PC-3 (cell line): ENCODE data around the gene ELF2.

Experiments used
- CTCF ChIP-seq: fragments of 300-600 bp; sonication (generic); conservative IDR thresholded peaks from 2 replicates; pipeline ENCODE4 v1.5.1; 2017; ENCODE audit warnings: antibody characterized with exemption, low read depth, mild to moderate bottlenecking, low read length
- EZH2 ChIP-seq: fragments of 300-600 bp; sonication (generic); IDR thresholded peaks from one replicate; pipeline ENCODE4 v1.6.1; 2017; ENCODE audit warnings: antibody characterized with exemption, mild to moderate bottlenecking, low read length; ENCODE audit not compliant: unreplicated experiment
- EZH2phosphoT487 ChIP-seq: fragments of 300-600 bp; sonication (generic); IDR thresholded peaks from 2 replicates; pipeline ENCODE4 v1.6.1; 2018; ENCODE audit warnings: mild to moderate bottlenecking, antibody characterized with exemption, low read length, borderline replicate concordance

DNA sequence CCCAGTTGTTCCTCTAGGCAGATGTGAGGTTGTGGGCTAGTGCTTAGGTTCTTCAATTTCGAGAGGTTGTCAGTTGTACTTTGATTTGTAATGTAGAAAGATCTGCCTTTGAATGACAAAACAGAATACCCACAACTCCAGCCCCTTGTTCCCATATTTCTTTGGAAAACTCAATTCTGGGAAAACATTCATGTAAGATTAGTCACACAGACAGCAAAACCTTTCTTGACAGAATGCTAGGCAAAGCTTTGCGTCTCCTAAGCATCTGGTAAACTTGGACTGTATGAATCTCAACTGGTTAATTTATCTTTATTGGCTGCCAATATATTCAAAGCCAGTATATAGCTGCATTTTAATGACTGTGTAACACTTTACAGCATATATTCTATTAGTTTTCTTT lies 126.6 kb downstream of the ELF2 start:
- no peak for TF ChIP-seq CTCF
- no peak for TF ChIP-seq EZH2phosphoT487
- TF ChIP-seq EZH2: no peak
